Panc1 (cell line): ENCODE results near the gene ALDH1A3. TPM values are rescaled to one million over a fixed set of nuclear protein-coding genes. Genes with fewer than 3 reads are reported as not detected.

Experiments used
- ATAC-seq: fragments of 200-7000 bp; cut with Tn5 transposase; 2 replicates; pipeline ENCODE4 v1.9.1; 2020; ENCODE audit warnings: mild to moderate bottlenecking, moderate library complexity
- BruUV-seq: library from RNA; stranded (reverse); fragments of 400-500 nt; replicated peaks from 2 replicates; lab custom pipeline; 2021; lab: Mats Ljungman, UMichigan
- CTCF ChIA-PET: fragments of 300-600 bp; sonication (Branson Sonifier 250); formaldehyde crosslinking; loops from one replicate; lab custom pipeline; 2022; ENCODE audit warnings: antibody characterized with exemption; lab: Charles Lee
- POLR2A ChIA-PET: fragments of 300-600 bp; sonication (Branson Sonifier 250); formaldehyde crosslinking; loops from one replicate; lab custom pipeline; 2022; ENCODE audit warnings: antibody characterized with exemption; lab: Charles Lee
- DNase-seq: peaks from one replicate; pipeline ENCODE4 v3.0.0-alpha.2; 2010; ENCODE audit warnings: low read depth, low spot score
- H3K27ac ChIP-seq: 2 replicates; pipeline ENCODE4 v1.5.1; 2011; ENCODE audit warnings: mild to moderate bottlenecking, low read length, inconsistent platforms
- H3K27me3 ChIP-seq: fragments of 200-500 bp; sonication (Bioruptor generic); 2 replicates; pipeline ENCODE4 v1.6.0; 2014; ENCODE audit warnings: low read length, inconsistent platforms; ENCODE audit not compliant: control insufficient read depth, insufficient read depth
- H3K36me3 ChIP-seq: fragments of 200-500 bp; sonication (Bioruptor generic); 2 replicates; pipeline ENCODE4 v1.5.1; 2014; ENCODE audit warnings: inconsistent platforms, mild to moderate bottlenecking, low read length, moderate library complexity; ENCODE audit not compliant: control insufficient read depth, insufficient read depth
- H3K4me1 ChIP-seq: 2 replicates; pipeline ENCODE4 v1.5.1; 2011; ENCODE audit warnings: inconsistent platforms, mild to moderate bottlenecking, low read length, moderate library complexity; ENCODE audit not compliant: control insufficient read depth, insufficient read depth
- H3K4me3 ChIP-seq, 2 experiments: 2 replicates each; pipeline ENCODE4 v1.5.1; 2011 to 2012; ENCODE audit warnings: low read depth in 2 of 2, low read length in 2 of 2, mild to moderate bottlenecking in 2 of 2, inconsistent platforms in 1 of 2, moderate library complexity in 1 of 2
- H3K9me3 ChIP-seq: fragments of 200-500 bp; sonication (Bioruptor generic); 2 replicates; pipeline ENCODE4 v1.5.1; 2014; ENCODE audit warnings: low read depth, mild to moderate bottlenecking, inconsistent platforms, low read length, moderate library complexity; ENCODE audit not compliant: control insufficient read depth, insufficient read depth
- CTCF ChIP-seq: fragments of 450-650 bp; IDR thresholded peaks from 2 replicates; pipeline ENCODE4 v1.5.1; 2017; ENCODE audit warnings: mild to moderate bottlenecking
- POLR2AphosphoS5 ChIP-seq: IDR thresholded peaks from 2 replicates; pipeline ENCODE4 v1.6.1; 2012; ENCODE audit warnings: mild to moderate bottlenecking, low read depth, low read length, moderate library complexity
- REST ChIP-seq, 2 experiments: IDR thresholded peaks; 2 replicates each; pipeline ENCODE4 v1.6.1; 2011 to 2012; ENCODE audit warnings: low read depth in 2 of 2, control low read depth in 1 of 2, low read length in 1 of 2, mild to moderate bottlenecking in 1 of 2, moderate library complexity in 1 of 2; ENCODE audit not compliant: insufficient read depth in 1 of 2
- SIN3A ChIP-seq: IDR thresholded peaks from 2 replicates; pipeline ENCODE4 v1.6.1; 2012; ENCODE audit warnings: low read depth, mild to moderate bottlenecking, low read length, moderate library complexity, borderline replicate concordance; ENCODE audit not compliant: insufficient read depth
- TCF7L2 ChIP-seq: IDR thresholded peaks from 2 replicates; pipeline ENCODE4 v1.6.1; 2011; ENCODE audit warnings: mild to moderate bottlenecking, low read depth, low read length, inconsistent platforms
- in situ Hi-C: cut with HindIII; loops from 2 replicates; pipeline ENCODE4 v1.10.0; 2016; ENCODE audit warnings: low sequenced_read_pairs, low pct_unique_long_range_greater_than_20kb
- intact Hi-C: fragments of 100-400 bp; cut with micrococcal nuclease; formaldehyde crosslinking; loops from one replicate; pipeline ENCODE4 v1.10.0; 2022; ENCODE audit not compliant: unreplicated experiment
- total RNA-seq: library from RNA; stranded (reverse); gene quantifications from one replicate; pipeline ENCODE4 v1.2.1, GENCODE V29; 2021; ENCODE audit not compliant: unreplicated experiment

Gene ALDH1A3
- total RNA-seq, 1 experiment from 2014 or later, result 143 TPM

DNA sequence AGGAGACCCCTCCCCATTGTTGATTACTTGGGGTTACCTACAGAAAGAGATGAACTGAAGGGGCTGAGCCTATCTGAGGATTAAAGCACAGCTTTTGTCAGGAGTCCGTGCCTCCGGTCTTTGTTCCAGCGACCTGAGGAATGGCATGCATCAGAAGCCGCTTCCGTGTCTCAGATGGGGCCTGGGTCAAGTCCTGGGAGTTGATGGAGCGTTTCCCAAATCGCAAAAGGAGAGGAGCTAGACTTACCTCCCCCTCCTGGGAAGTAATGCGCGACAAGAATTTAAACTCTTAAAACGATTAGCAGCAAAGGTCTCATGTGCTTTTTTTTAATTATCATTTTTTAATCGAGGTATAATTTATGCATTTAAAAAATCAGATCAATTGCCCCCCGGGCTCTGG lies 983 bp upstream of the ALDH1A3 start:
- Histone ChIP-seq H3K36me3 (peaks cover 3% of the 10 kb centered on the region; the same call in 1 of the 2 replicates), H3K4me1 (peaks cover 33% of the 10 kb centered on the region), H3K4me3 (peak overlapping the region; percentile 41 to 81), H3K27me3 (no peaks in the 10 kb centered on the region), H3K27ac (peak overlapping the region; percentile 75), H3K9me3 (no peaks in the 10 kb centered on the region)
- ATAC-seq (no peak), DNase-seq (no peak)
- TF ChIP-seq SIN3A (no peak), POLR2AphosphoS5 (no peak), REST (IDR thresholded peaks at IDR 0.05; ENCODE audit: insufficient read depth in 1 of 2, low read depth in 2 of 2, low read length in 1 of 2) (no peak), CTCF (no peak), TCF7L2 (no peak)
- in situ Hi-C loops, result no loop called here
- BruUV-seq, result no TSS peak
- intact Hi-C loops, result no loop called here
- ChIA-PET CTCF (no interaction called here), POLR2A (no interaction called here)

- ChIA-PET POLR2A (no interaction called here), CTCF (interaction anchor here (0.9 kb wide), 1 partner anchor 208 kb away, joined by 3 read pairs; no protein-coding TSS in a partner anchor)
- peak overlapping the region; percentile 75 for H3K27ac ChIP-seq
- no TSS peak for BruUV-seq
- H3K36me3 ChIP-seq, result peaks cover 3% of the 10 kb centered on the region; the same call in 1 of the 2 replicates
- no peaks in the 10 kb centered on the region for H3K27me3 ChIP-seq
- H3K9me3 ChIP-seq, result no peaks in the 10 kb centered on the region
- peaks cover 32% of the 10 kb centered on the region for H3K4me1 ChIP-seq
- in situ Hi-C loops, result no loop called here
- no peak for DNase-seq
- no peak; the same call in 1 of the 2 replicates for TF ChIP-seq SIN3A
- no peak for TF ChIP-seq REST (IDR thresholded peaks at IDR 0.05; ENCODE audit: insufficient read depth in 1 of 2, low read depth in 2 of 2, low read length in 1 of 2)
- TF ChIP-seq TCF7L2, result peak; percentile 43; the same call in 1 of the 2 replicates
- no peak for TF ChIP-seq CTCF
- ATAC-seq, result peak; percentile 58
- intact Hi-C loops, result no loop called here
- H3K4me3 ChIP-seq, result peak overlapping the region; percentile 81
These were observed 569 bp upstream of the ALDH1A3 start for GRCh38 chr15:100879061-100879463.
